ENCODE results near the gene MDGA2. TPM values are rescaled to one million over a fixed set of nuclear protein-coding genes. Genes with fewer than 3 reads are reported as not detected.
"Not testable (repeated sequence)": the region's sequence is repeated elsewhere in the genome, so short reads cannot be mapped to it uniquely, and the experiment has no call there.

MDGA2 gene
- total RNA-seq, 5 donors from 2014 or later (not counting 1 experiment from before 2014, with no cell fraction given) = not detected

GRCh38 chr14:47626151-47627035 lies 49.0 kb downstream of the MDGA2 start:
- no peak overlapping the region for H3K4me3 Mint-ChIP-seq
- H3K27ac Mint-ChIP-seq = no peak overlapping the region
- no peak for ATAC-seq (replicated peaks in 1 of 4)
- peaks cover 7 to 33% (median 20%) of the 10 kb centered on the region in 3 donors for H3K9me3 Mint-ChIP-seq
- no peaks in the 10 kb centered on the region for H3K27me3 Mint-ChIP-seq
- H3K27ac ChIP-seq (ENCODE audit: low read length) = no peak overlapping the region
- no peaks in the 10 kb centered on the region for H3K4me1 Mint-ChIP-seq
- no peaks in the 10 kb centered on the region for H3K27me3 ChIP-seq (replicated peaks in 1 of 2; ENCODE audit: control insufficient read depth in 2 of 2, extremely low read depth in 1 of 2, insufficient read depth in 2 of 2, low read length in 1 of 2)
- no peaks in the 10 kb centered on the region for H3K4me1 ChIP-seq (ENCODE audit: control insufficient read depth in 1 of 2, extremely low read depth in 1 of 2, insufficient read depth in 2 of 2, low read length in 2 of 2)
- CTCF ChIA-PET = interaction anchor here in 1 of 2 donors (1.0 kb wide), 1 partner anchor 16 kb away, joined by 4 read pairs; no protein-coding TSS in a partner anchor
- POLR2A ChIA-PET = no interaction called here
- H3K36me3 Mint-ChIP-seq = no peaks in the 10 kb centered on the region
- WGBS (ENCODE audit: insufficient coverage) = 93% methylated on average over 46 of the region's 51 CpGs
- no peak for DNase-seq
- no peaks in the 10 kb centered on the region for H3K36me3 ChIP-seq (ENCODE audit: control insufficient read depth in 2 of 2, extremely low read depth in 1 of 2, insufficient read depth in 1 of 2, low read length in 1 of 2)
- H3K9me3 ChIP-seq = no peaks in the 10 kb centered on the region
- H3K4me3 ChIP-seq (ENCODE audit: control insufficient read depth in 1 of 2, extremely low read depth in 1 of 2, low read length in 1 of 2) = no peak overlapping the region

DNA sequence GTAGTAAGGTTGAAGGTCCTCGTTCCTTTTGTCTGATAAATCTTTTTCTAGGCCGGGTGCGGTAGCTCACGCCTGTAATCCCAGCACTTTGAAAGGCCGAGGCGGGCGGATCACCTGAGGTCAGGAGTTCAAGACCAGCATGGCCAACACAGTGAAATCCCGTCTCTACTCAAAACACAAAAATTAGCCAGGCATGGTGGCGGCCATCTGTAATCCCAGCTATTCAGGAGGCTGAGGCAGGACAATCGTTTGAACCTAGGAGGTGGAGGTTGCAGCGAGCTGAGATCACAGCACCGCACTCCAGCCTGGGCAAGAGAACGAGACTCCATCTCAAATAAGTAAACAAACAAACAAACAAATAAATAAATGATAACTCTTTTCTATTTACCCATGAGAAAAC lies 51.3 kb downstream of the MDGA2 start:
- H3K4me1 ChIP-seq (ENCODE audit: control insufficient read depth in 1 of 2, extremely low read depth in 1 of 2, insufficient read depth in 2 of 2, low read length in 2 of 2); H3K4me3 ChIP-seq (ENCODE audit: control insufficient read depth in 1 of 2, extremely low read depth in 1 of 2, low read length in 1 of 2); H3K27me3 ChIP-seq (replicated peaks in 1 of 2; ENCODE audit: control insufficient read depth in 2 of 2, extremely low read depth in 1 of 2, insufficient read depth in 2 of 2, low read length in 1 of 2); POLR2A ChIA-PET; H3K27ac ChIP-seq (ENCODE audit: low read length); H3K27ac Mint-ChIP-seq; H3K36me3 Mint-ChIP-seq; H3K36me3 ChIP-seq (ENCODE audit: control insufficient read depth in 2 of 2, extremely low read depth in 1 of 2, insufficient read depth in 1 of 2, low read length in 1 of 2); H3K9me3 ChIP-seq; H3K4me1 Mint-ChIP-seq; H3K4me3 Mint-ChIP-seq; H3K27me3 Mint-ChIP-seq; DNase-seq; ATAC-seq (replicated peaks in 1 of 4): not testable (repeated sequence)
- 100% methylated on average over 4 of the region's 13 CpGs for WGBS (ENCODE audit: insufficient coverage)
- peaks cover 8 to 30% (median 21%) of the 10 kb centered on the region in 3 donors for H3K9me3 Mint-ChIP-seq
- CTCF ChIA-PET = interaction anchor here in 1 of 2 donors (0.5 to 0.7 kb wide), 2 partner anchors 1134 to 1946 kb away, joined by 3 to 5 read pairs; no protein-coding TSS in a partner anchor

DNA sequence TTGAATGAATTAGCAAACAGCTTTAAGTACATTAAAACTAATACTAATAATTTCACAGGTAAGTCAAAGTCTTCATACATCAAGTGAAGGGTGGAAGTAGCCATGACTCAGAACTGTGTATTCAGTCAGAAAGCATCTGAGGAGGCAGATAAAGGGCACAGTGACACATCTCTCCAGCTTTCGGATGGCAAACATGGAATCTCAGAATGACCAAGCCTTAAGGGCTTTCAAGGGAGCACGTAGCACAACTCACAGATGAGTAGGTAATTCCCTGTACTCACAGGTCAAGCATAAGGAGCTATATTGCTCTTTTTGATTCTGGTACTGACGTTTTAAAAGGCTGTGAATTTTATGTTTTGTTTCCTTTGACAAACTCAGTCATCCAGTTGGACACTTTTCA lies 56.0 kb downstream of the MDGA2 start:
- WGBS (ENCODE audit: insufficient coverage) = no CpG with 5 or more reads among the region's 3 CpGs
- Histone ChIP-seq H3K4me1 (ENCODE audit: control insufficient read depth in 1 of 2, extremely low read depth in 1 of 2, insufficient read depth in 2 of 2, low read length in 2 of 2) (no peaks in the 10 kb centered on the region), H3K27me3 (replicated peaks in 1 of 2; ENCODE audit: control insufficient read depth in 2 of 2, extremely low read depth in 1 of 2, insufficient read depth in 2 of 2, low read length in 1 of 2) (no peaks in the 10 kb centered on the region), H3K9me3 (no peaks in the 10 kb centered on the region), H3K36me3 (ENCODE audit: control insufficient read depth in 2 of 2, extremely low read depth in 1 of 2, insufficient read depth in 1 of 2, low read length in 1 of 2) (no peaks in the 10 kb centered on the region), H3K4me3 (ENCODE audit: control insufficient read depth in 1 of 2, extremely low read depth in 1 of 2, low read length in 1 of 2) (no peak overlapping the region), H3K27ac (ENCODE audit: low read length) (no peak overlapping the region)
- ChIA-PET POLR2A (no interaction called here), CTCF (no interaction called here)
- H3K27ac Mint-ChIP-seq = no peak overlapping the region
- peaks cover 4 to 16% (median 11%) of the 10 kb centered on the region in 3 donors for H3K9me3 Mint-ChIP-seq
- no peaks in the 10 kb centered on the region for H3K27me3 Mint-ChIP-seq
- H3K4me1 Mint-ChIP-seq = no peaks in the 10 kb centered on the region
- DNase-seq (no peak), ATAC-seq (replicated peaks in 1 of 4) (no peak)
- no peak overlapping the region for H3K4me3 Mint-ChIP-seq
- no peaks in the 10 kb centered on the region for H3K36me3 Mint-ChIP-seq

- Histone ChIP-seq H3K4me1 (ENCODE audit: control insufficient read depth in 1 of 2, extremely low read depth in 1 of 2, insufficient read depth in 2 of 2, low read length in 2 of 2) (no peaks in the 10 kb centered on the region), H3K9me3 (no peaks in the 10 kb centered on the region), H3K27me3 (replicated peaks in 1 of 2; ENCODE audit: control insufficient read depth in 2 of 2, extremely low read depth in 1 of 2, insufficient read depth in 2 of 2, low read length in 1 of 2) (no peaks in the 10 kb centered on the region), H3K36me3 (ENCODE audit: control insufficient read depth in 2 of 2, extremely low read depth in 1 of 2, insufficient read depth in 1 of 2, low read length in 1 of 2) (no peaks in the 10 kb centered on the region), H3K4me3 (ENCODE audit: control insufficient read depth in 1 of 2, extremely low read depth in 1 of 2, low read length in 1 of 2) (no peak overlapping the region), H3K27ac (ENCODE audit: low read length) (no peak overlapping the region)
- no peak for DNase-seq
- Mint-ChIP-seq H3K36me3 (no peaks in the 10 kb centered on the region), H3K9me3 (peaks cover 10 to 22% (median 20%) of the 10 kb centered on the region in 3 donors), H3K27me3 (no peaks in the 10 kb centered on the region), H3K4me1 (no peaks in the 10 kb centered on the region), H3K4me3 (no peak overlapping the region), H3K27ac (no peak overlapping the region)
- ChIA-PET CTCF (no interaction called here), POLR2A (no interaction called here)
- no CpG with 5 or more reads among the region's 3 CpGs for whole genome bisulfite sequencing (ENCODE audit: insufficient coverage)
- no peak for ATAC-seq (replicated peaks in 1 of 4)
Observed at GRCh38 chr14:47606566-47606965, 68.8 kb downstream of the MDGA2 start.

DNA sequence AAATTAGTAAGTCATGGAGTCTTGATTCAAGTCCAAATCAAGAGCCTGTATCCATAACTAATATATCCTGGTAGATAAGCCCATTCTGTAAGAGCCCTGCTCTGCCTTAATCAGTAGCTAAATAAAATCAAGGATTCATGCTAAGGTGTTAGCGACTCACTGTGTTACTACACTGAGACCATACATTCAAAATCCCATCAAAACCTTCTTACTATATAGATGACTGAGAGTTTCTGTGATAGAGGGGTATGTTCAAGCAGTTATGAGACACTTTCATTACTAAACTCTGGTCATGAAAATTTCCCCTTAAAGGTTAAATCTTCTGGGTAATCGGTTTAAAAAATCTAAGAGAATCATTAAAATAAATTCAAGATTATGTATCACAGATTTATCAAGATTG lies 78.5 kb downstream of the MDGA2 start:
- H3K4me3 ChIP-seq (ENCODE audit: control insufficient read depth in 1 of 2, extremely low read depth in 1 of 2, low read length in 1 of 2) = no peak overlapping the region
- H3K9me3 ChIP-seq = no peaks in the 10 kb centered on the region
- H3K27ac ChIP-seq (ENCODE audit: low read length) = no peak overlapping the region
- no peaks in the 10 kb centered on the region for H3K36me3 Mint-ChIP-seq
- no peak overlapping the region for H3K4me3 Mint-ChIP-seq
- H3K36me3 ChIP-seq (ENCODE audit: control insufficient read depth in 2 of 2, extremely low read depth in 1 of 2, insufficient read depth in 1 of 2, low read length in 1 of 2) = no peaks in the 10 kb centered on the region
- WGBS (ENCODE audit: insufficient coverage) = no CpG with 5 or more reads among the region's 2 CpGs
- ChIA-PET POLR2A (no interaction called here), CTCF (no interaction called here)
- H3K4me1 Mint-ChIP-seq = no peaks in the 10 kb centered on the region
- ATAC-seq (replicated peaks in 1 of 4) = no peak
- no peak for DNase-seq
- H3K4me1 ChIP-seq (ENCODE audit: control insufficient read depth in 1 of 2, extremely low read depth in 1 of 2, insufficient read depth in 2 of 2, low read length in 2 of 2) = no peaks in the 10 kb centered on the region
- no peaks in the 10 kb centered on the region for H3K27me3 ChIP-seq (replicated peaks in 1 of 2; ENCODE audit: control insufficient read depth in 2 of 2, extremely low read depth in 1 of 2, insufficient read depth in 2 of 2, low read length in 1 of 2)
- H3K9me3 Mint-ChIP-seq = peaks cover 4 to 6% (median 5%) of the 10 kb centered on the region in 3 donors
- no peak overlapping the region for H3K27ac Mint-ChIP-seq
- H3K27me3 Mint-ChIP-seq = no peaks in the 10 kb centered on the region

GRCh38 chr14:47596232-47596631 lies 79.2 kb downstream of the MDGA2 start:
- Histone ChIP-seq H3K9me3 (no peaks in the 10 kb centered on the region), H3K4me3 (ENCODE audit: control insufficient read depth in 1 of 2, extremely low read depth in 1 of 2, low read length in 1 of 2) (no peak overlapping the region), H3K27ac (ENCODE audit: low read length) (no peak overlapping the region), H3K27me3 (replicated peaks in 1 of 2; ENCODE audit: control insufficient read depth in 2 of 2, extremely low read depth in 1 of 2, insufficient read depth in 2 of 2, low read length in 1 of 2) (no peaks in the 10 kb centered on the region), H3K4me1 (ENCODE audit: control insufficient read depth in 1 of 2, extremely low read depth in 1 of 2, insufficient read depth in 2 of 2, low read length in 2 of 2) (no peaks in the 10 kb centered on the region), H3K36me3 (ENCODE audit: control insufficient read depth in 2 of 2, extremely low read depth in 1 of 2, insufficient read depth in 1 of 2, low read length in 1 of 2) (no peaks in the 10 kb centered on the region)
- ChIA-PET CTCF (no interaction called here), POLR2A (no interaction called here)
- WGBS (ENCODE audit: insufficient coverage) = 63% methylated on average over 3 of the region's 3 CpGs
- no peak for DNase-seq
- no peak overlapping the region for H3K4me3 Mint-ChIP-seq
- H3K27me3 Mint-ChIP-seq = no peaks in the 10 kb centered on the region
- no peak for ATAC-seq (replicated peaks in 1 of 4)
- H3K9me3 Mint-ChIP-seq = peaks cover 9 to 12% (median 10%) of the 10 kb centered on the region in 3 donors
- H3K36me3 Mint-ChIP-seq = no peaks in the 10 kb centered on the region
- H3K27ac Mint-ChIP-seq = no peak overlapping the region
- H3K4me1 Mint-ChIP-seq = no peaks in the 10 kb centered on the region
